SHP77 (cell line): ENCODE data around the gene CDH16.
"Not testable (repeated sequence)": the region's sequence is repeated elsewhere in the genome, so short reads cannot be mapped to it uniquely, and the experiment has no call there.

Source experiments
- DNase-seq, 2 experiments: peaks; one replicate each; lab custom pipeline; 2025; lab: John Stamatoyannopoulos, UW

Gene CDH16

GRCh38 chr16:66947302-66948065 lies 28.8 kb upstream of the CDH16 start:
- DNase-seq = peak; percentile 60 to 72

- no peak for DNase-seq
Measured at GRCh38 chr16:66946974-66947301, 28.3 kb upstream of the CDH16 start.

GRCh38 chr16:66946541-66946940 lies 27.9 kb upstream of the CDH16 start:
- DNase-seq = no peak

- no peak for DNase-seq
Measured at GRCh38 chr16:66945939-66946338, 27.3 kb upstream of the CDH16 start.

- not testable (repeated sequence) for DNase-seq
Measured at GRCh38 chr16:66944971-66945370, 26.3 kb upstream of the CDH16 start.

GRCh38 chr16:66944054-66944441 lies 25.4 kb upstream of the CDH16 start:
- no peak for DNase-seq

GRCh38 chr16:66943426-66944053 lies 24.9 kb upstream of the CDH16 start:
- DNase-seq = no peak

GRCh38 chr16:66942981-66943380 lies 24.3 kb upstream of the CDH16 start:
- no peak for DNase-seq

- DNase-seq = no peak
Measured at GRCh38 chr16:66940236-66940635, 21.6 kb upstream of the CDH16 start.

GRCh38 chr16:66939366-66939765 lies 20.7 kb upstream of the CDH16 start:
- DNase-seq = no peak

GRCh38 chr16:66937725-66938337 lies 19.1 kb upstream of the CDH16 start:
- no peak for DNase-seq

- DNase-seq = no peak
Measured at GRCh38 chr16:66936889-66937554, 18.3 kb upstream of the CDH16 start.

GRCh38 chr16:66936462-66936861 lies 17.8 kb upstream of the CDH16 start:
- DNase-seq = no peak

- DNase-seq = no peak
Measured at GRCh38 chr16:66935314-66936011, 16.8 kb upstream of the CDH16 start, which contains the start of gene CES2. CES2 (plus strand) TSS chr16:66935516; CDS start chr16:66935636, 120 bp downstream.

- not testable (repeated sequence) for DNase-seq
Measured at GRCh38 chr16:66934839-66935313, 16.2 kb upstream of the CDH16 start.

- DNase-seq = peak; percentile 67 to 79
Measured at GRCh38 chr16:66934138-66934838, 15.6 kb upstream of the CDH16 start, which contains the start of gene CIAO2B. CIAO2B (minus strand) TSS chr16:66934402; CDS start chr16:66934364, 38 bp downstream.

- no peak for DNase-seq
Measured at GRCh38 chr16:66933776-66934137, 15.1 kb upstream of the CDH16 start.

GRCh38 chr16:66932076-66932475 lies 13.4 kb upstream of the CDH16 start:
- no peak for DNase-seq

GRCh38 chr16:66931665-66932064 lies 13.0 kb upstream of the CDH16 start:
- DNase-seq = no peak

GRCh38 chr16:66930189-66930588 lies 11.5 kb upstream of the CDH16 start:
- DNase-seq = peak; percentile 48 to 84

GRCh38 chr16:66928702-66929388 lies 10.2 kb upstream of the CDH16 start:
- DNase-seq = no peak
